Stimulated activated CD4-positive, alpha-beta T cell treated with anti-CD3 and anti-CD28 coated beads, Interleukin-1b, Interleukin-23, amount 100 ng/mL, for 4 hours (primary cell): ENCODE data around the gene TNRC18.
"Not testable (repeated sequence)": the region's sequence is repeated elsewhere in the genome, so short reads cannot be mapped to it uniquely, and the experiment has no call there.

ENCODE experiments used
- DNase-seq, 2 donors: peaks; one replicate each; pipeline ENCODE4 v3.0.0-alpha.2; 2020; ENCODE audit warnings: low read depth in 2 of 2

Gene TNRC18

DNA sequence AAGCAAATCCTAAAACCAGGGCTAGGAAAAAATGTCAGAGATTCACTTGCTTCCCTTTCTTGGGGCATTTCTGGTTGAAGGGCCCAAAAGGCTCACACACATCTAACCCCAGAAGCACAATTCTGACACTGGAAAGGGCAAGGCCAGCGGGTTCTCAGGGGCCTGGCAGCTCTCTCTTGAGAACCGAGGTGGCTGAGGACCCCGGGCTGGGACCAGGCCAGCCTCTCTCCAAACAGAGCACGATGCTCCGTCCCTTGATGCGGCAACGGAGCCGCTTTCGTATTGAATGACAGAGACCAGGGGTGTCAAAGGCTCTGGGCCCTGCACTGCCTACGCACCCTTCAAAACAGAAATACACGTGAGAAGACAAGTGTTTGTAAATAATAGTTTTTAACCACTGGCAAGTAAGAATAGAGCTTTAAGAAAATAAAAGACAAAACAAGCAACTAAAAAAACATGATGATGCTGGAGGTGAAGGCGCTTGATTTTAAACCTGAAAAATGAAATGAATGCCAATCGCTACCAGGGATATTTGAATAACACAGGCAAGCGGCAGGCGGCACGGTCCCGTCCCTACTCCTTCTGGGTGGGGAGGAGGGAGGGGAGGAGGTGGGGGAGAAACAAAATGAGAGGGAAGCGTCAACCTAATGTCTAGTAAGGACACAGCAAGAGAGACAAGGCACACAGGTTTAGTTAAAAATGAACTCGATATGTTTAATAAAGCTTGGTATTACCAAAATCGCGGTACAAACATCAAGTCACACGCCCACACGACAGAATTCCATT is 72.8 kb downstream of the TNRC18 start:
- no peak for DNase-seq

DNA sequence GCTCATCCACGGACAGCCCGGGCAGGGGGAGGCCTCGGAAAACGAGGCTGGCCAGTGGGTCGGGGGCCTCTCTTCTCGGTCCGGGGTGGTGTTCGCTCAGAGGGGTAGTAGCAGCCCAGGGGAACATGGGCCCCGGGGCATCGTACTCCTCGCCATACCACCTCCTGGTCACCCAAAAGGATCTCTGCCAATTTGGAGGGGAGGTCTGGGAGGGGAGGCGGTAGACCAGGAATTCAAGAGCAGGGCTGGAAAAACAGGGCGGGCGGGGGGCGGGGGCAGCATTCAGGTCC is 73.5 kb downstream of the TNRC18 start:
- DNase-seq, result no peak

DNA sequence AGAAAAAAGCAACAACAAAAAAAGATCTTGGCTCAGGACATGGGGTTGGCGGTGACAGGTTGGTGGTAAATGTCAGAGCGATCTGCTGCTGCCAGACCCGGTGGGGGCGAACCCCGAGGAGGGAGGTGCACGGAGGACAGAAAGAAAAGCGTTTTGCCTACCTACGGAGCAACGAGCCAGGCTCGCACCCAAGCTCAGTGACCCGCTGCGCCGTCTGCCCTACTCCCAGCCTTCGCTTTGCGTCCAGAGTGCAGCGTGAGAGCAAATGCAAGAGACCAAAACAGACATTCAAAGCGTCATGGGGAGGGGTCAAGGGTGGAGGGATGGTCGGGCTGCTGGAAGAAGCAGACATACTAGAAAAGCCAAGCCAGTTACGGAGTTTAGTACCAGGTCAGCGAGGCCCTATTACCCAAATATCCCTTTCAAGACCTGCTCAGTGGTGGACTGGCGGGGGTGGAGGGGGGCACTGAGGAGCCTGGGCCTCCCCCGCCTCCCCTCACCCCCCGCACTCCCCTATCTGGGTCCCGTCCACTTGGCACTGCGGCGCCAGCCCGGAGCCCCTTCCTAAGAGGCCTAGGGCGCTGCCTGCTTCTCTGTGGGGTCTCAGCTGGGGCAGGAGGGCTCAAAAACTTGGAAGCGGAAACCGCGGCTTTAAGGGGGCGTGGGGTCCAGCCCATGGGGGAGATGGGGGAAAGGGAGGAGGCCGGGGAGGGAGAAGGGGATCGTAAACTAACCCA is 74.0 kb downstream of the TNRC18 start:
- DNase-seq, result no peak

DNA sequence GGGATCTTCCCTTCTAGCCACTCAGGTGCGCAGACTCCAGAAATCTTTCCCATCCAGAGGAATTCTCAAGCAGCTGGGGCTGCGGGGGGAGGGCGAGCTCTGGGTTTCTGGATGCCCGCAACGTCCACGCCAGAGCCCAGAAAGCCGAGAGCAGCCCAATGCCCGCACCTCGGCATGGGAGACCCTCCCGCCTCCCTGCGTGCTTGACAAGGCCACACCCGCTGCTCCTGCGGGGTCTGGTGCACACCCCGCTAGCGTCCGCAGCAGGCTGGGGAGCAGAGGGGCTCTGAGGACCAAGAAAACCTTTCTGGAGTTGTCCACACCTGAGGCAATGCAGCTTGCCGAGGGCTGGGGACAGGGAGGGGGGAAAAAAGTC is 74.6 kb downstream of the TNRC18 start:
- no peak for DNase-seq

DNA sequence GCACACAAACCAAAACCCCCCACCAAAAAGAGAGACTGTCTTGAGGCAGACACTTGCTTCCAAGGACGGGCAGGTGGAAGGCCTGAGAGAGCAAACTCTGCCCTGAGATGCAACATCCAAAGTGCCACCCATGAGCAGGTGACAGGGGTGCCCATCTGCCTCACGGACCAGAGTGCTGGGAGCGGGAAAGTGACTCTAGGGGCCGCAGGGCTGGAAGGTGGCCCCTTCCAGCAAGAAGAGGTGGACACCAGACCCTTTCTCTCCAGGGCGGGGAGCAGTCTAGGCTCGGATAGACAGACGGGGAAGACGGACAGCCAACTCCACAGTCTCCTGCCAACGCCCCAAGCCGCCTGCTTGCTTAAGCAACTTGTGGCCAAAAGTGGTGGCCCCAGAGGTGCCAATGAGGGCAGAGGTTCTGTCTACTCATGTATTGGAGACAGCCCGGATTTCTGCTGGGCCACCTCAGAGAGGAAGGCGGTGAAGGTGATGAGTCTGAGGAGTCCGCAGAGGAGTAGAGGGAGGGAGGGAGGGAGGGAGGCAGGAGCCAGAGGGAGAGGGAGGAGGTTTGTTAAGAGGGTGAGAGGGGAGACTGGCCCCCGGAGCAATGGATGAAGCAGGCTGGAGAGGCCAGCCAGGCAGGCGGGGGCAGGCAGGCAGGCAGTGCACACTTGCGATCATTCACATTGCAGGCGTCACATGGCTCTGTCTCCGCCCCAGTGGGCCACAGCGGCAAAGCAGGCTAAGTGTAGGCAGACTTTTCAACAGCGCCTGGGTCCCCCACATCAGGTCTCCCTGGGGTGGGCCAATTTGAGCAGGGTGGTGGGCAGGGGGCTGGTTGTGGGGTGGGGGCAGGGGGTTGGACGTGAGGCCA is 75.3 kb downstream of the TNRC18 start:
- DNase-seq, result no peak

DNA sequence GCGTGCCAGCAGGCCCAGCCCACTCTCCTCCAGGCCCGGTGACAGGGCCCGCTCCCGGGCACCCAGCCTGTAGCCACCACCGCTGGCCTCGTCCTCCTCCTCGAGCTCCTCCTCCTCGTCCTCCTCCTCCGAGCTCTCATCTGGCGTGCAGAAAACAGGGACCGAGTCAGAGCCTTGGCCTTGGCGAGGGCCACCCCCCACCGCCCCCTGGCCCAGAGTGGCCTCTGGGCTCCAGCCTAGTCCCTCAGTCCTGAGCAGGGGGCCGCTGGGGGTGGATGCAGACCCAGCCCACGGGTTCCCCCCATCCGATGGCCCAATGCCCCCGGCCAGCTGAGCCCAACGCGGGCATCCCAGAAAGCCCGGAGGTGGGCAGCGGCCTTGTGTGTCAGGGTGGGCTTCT is 78.0 kb downstream of the TNRC18 start:
- DNase-seq, result no peak

DNA sequence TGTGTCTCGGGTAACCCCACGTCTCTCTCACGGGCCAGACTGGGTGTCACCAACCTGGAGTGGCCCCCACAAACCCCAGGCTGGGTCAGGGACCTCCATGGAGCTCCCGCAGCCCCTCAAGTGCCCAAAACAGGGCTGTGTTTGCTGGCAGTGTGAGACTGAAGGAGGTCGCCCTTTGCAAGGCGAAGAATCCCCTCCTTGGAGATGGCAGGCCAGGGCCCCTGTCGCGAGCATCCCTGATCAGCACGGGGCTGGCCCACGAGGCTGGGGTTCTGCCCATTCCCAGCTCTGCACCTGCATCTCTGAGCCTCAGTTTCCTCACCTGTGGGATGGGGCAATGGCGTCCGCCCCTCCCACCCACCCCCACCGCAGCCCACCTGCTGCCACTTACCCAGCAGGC is 78.5 kb downstream of the TNRC18 start:
- DNase-seq, result no peak

DNA sequence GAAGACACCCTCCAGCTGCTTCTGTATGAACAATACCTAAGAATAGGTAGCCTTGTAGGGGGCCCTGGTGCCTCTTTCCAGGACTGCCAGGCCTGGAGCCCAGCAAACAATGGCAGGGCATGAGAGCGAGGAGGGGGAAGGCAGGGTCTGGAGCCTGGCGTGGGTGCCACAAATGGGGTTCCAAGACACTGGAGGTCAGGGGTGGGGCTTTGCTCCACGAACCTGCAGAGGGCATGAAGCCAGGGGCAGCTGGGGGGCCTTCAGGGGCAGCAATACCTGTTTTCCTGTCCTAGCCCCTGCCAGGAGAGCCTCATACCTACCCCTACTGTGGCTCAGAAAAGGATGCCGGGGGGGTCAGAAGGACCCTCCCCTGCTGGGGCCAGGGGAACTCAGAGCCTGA is 79.3 kb downstream of the TNRC18 start:
- DNase-seq, result no peak

DNA sequence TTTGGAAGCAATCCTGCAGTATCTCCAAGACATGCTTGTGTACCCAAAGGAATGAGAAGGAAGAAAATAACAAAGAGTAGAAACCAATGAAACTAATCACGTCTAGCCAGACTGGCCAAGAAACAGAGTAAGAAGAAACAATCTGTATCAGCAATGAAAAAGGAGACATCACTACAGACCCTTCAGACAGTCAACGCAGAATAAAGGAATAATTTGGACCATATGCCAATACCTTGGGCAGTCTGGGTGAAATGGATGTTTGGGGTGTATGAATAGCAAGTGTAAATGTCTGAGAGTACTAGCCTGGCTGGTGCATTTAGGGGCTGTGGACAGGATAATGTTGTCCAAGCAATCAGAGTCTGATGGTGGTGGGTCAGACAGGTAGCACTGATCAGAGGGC is 79.8 kb downstream of the TNRC18 start:
- DNase-seq, result no peak

DNA sequence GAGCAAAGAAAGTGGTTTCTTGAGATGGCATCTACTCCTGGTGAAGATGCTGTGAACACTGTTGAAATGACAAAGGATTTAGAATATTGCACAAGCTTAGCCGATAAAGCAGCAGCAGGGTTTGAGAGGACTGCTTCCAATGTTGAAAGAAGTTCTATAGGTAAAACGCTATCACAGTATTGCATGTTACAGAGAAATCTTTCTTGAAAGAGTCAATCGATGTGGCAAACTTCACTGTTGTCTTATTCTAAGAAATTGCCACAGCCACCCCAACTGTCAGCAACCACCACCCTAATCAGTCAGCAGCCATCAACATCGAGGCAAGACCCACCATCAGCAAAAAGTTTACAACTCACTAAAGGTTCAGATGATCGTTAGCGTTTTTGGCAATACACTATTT is 81.0 kb downstream of the TNRC18 start:
- DNase-seq, result no peak

DNA sequence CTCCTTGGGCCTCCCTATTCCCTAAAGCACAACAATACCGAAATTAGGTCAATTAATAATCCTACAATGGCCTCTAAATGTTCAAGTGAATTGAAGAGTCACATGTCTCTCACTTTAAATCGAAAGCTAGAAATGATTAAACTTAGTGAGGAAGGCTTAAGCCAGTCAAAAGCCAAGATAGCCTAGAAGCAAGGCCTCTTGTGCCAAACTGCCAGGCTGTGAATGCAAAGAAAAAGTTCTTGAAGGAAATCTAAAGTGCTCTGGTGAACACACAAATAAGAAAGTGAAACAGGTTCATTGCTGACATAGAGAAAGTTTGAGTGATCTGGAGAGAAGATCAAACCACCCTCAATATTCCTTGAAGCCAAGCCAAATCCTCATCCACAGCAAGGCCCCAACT is 83.7 kb downstream of the TNRC18 start:
- DNase-seq, result no peak

DNA sequence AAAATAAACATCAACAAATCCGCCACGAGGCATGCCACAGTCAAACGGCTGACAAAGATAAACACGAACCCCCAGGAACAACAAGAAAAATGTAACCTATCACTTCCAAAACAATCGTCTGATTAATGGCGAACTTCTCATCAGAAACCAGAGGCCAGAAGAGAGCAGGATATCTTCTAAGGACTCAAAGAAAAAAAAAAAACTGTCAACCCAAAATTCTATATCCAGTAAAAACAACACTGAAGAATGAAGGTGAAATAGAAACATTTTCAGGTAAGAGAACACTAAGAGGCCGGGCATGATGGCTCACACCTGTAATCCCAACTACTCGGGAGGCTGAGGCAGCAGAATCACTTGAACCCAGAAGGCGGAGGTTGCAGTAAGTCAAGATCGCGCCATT is 86.6 kb downstream of the TNRC18 start:
- no peak for DNase-seq

DNA sequence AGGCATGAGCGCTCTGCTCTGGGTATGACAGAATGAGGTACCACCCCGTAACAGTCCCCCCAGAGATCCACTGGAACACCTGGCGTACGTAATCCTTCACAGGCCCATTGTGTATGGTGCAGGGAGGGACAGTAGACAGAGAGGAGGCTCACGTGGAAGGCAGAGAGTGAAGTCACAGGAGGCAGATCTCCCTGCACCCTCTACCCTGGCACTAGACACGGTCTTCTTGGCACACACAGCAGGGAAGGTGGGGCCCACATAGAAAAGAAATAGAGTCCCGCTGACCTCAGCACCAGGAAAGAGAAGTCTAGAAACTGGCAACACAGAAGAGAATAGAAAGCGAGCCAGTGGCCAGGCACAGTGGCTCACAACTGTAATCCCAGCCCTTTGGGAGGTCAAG is 89.0 kb downstream of the TNRC18 start:
- DNase-seq, result no peak

DNA sequence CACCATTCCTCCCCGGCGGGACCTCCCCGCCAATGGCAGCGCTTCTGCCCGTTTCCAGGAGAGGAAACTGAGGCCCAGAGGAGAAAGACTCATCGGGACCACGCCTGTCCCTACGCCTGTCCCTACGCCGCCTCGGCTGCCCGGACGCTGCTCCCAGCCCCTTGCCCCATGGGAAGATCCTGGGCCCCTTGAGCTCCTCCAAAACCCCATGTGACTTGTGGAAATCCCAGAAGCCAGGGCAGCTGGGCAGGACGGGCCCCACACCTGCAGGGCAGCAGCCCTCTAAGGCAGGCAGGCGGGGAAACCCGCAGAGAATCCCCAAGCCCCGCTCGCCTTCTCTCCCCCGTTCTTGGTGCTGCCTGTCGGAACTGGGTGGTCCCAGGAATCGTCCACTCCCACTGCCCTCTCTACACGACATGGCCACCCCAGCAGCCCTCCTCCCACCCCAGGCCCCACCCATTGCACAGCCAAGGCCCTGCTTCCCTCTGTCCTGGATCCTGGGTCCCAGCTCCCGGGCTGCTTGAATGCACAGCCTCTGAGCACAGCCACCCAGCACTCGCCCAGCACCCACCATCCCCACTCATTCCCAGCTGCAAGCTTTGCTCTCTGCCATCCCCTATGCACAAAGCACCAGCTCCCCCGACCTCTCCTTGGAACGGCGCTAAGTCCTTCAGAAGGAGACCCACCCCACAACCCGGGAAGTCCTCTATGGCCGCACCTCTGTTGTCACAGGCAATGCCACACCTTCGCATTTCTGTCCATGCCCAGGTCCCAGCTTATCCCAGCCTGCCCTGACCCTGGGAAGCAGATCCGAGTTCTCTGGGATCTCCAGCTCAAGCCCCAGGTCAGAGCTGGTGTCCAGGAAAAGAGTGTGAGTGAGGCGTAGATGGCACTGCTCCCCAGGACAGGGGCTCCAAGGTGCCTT is 90.3 kb downstream of the TNRC18 start:
- no peak for DNase-seq

DNA sequence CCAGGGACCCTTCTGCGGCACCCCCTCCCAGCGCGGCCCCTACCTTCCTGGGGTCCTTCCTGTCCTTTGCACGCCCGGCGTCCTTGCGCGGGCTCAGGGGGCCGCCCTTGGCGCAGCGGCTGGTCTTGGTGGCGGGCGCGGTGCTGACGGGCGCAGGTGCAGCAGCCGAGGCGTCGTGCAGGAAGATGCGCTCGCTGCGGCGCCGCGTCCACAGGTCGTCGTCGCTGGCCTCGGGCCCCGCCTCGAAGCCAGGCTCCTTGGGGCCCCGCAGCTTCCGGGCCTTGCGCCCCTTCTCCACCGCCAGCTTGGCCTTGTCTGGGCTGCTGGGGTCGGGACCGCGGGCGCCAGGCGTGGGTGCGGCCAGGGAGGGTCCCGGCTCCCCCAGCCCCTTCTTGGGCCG is 91.1 kb downstream of the TNRC18 start:
- DNase-seq, result no peak

DNA sequence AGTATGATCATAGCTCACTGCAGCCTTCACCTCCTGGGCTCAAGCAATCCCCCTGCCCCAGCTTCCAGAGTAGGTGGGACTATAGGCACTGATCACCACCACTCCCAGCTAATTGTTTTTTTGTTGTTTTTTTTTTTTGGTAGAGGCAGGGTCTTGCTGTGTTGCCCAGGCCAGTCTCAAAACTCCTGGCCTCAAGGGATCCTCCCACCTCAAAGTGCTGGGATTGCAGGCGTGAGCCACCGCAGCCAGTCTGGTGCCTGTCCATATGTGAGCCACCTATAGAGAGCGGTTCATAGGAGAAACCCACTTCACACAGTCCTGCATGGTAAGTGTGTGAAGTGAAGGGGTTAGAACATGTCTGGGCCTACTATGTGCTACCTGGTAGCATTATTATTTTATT is 93.3 kb downstream of the TNRC18 start:
- no peak for DNase-seq

DNA sequence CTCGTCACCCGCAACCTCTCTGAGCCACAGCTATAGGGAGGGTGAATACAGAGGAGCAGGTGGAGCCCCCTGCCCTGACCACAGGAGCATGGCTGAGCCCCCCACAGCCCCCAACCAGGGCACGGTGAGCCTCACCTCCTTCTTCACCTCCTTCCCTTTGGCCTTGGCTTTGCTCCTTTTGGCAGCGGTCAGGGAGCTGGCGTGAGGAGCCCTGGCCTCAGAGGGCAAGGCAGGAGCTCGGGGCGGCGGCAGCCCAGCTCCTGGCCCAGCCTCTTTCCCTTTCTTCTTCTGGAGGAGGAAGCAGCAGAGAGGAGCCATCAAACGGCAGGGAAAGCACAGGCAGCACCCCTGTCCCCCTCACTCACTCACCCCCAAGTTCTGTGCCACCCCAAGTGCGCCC is 98.7 kb downstream of the TNRC18 start:
- no peak for DNase-seq

DNA sequence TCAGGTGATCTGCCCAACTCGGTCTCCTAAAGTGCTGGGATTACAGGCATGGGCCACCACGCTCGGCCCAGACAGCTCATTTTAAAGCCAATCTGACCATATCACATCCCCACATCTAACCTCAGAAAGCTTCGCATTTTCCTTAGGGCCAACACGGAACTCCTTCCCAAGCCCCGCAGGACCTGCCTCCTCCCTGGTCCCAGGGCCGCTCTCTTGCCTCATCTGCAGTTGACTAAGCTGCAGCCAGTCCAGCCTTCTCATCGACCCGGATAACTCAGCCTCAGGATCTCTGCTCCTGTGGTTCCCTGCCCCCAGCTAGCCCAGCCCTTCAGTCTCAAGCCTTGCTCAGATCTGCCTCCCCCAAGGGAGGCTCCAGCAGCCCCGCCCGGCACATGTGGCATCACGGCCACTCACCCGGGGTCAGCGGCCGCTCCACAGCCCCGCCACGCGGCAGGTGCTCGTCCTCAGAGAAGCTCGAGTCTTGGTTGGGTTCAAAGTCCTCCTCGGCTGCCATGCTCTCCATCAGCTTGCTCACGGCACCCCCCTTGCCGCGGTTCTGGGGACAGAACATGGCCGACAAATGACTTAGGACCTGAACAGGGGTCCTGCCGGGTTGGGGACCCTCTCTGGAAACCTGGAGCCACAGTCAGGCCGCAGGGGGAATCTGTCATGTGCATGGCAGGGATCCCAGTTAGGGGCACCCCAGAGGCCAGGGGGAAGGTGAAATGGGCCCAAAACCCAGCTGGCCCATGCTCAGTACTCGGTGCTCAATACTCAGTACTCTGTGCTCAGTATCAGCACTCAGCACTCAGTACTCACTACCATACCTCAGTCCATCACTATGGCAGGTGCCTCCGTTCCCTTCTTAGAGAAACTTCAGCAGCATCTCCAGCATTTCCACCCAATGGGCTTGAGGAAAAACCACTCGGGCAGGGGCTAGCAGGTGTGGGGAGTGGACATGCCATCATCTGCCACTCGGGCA is 99.5 kb downstream of the TNRC18 start:
- DNase-seq, result not testable (repeated sequence)

DNA sequence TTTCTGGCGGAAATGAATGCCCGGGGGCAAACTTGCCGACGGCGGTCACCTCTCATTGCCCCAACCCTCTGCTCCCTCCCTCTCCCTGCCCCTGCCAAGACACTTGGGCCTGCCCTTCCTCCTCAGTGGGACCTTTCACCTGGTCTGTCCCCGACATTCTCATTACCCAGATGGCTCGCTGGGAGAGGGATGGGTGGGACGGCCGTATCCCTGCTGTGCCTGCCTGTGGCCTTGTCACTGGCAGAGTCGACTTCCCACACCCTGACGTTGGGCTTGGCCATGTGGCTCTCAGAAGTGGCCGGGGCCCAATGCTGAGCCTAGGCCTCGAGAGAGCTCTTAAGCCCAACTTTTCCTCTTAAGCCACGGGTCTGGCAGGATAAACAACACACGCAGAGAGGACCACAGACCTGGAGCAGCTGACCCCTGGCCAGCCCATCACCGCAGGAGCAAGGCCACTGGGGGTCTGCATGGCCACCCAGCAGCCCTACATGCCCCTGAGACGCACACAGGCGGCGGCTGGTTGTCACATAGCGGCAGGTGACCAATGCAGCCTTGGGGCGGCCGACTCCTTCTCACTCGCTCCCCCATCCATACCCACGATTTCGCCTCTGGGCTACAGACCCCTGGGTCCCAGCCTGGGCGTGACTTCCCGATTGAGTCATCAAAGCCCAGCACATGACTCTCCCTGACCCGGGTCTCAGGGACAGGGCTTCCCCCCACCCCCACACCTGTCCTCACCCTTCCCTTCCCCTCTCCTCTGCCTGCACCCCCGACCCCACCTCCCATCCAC is 100.8 kb downstream of the TNRC18 start:
- no peak for DNase-seq
